CD4-positive, alpha-beta T cell (primary cell): Measurements from ENCODE around the gene AKNA. TPM values are rescaled to one million over a fixed set of nuclear protein-coding genes. Genes with fewer than 3 reads are reported as not detected.

ENCODE experiments used
- ATAC-seq: fragments of 200-7000 bp; cut with Tn5 transposase; one replicate; pipeline ENCODE4 v1.10.0; 2022; ENCODE audit warnings: mild to moderate bottlenecking; ENCODE audit not compliant: poor library complexity
- CTCF ChIA-PET: fragments of 350-600 bp; sonication (Branson Sonifier 250); formaldehyde crosslinking; loops from one replicate; lab custom pipeline; 2021; ENCODE audit warnings: antibody characterized with exemption, inconsistent platforms; lab: Charles Lee
- POLR2A ChIA-PET: fragments of 350-600 bp; sonication (Branson Sonifier 250); formaldehyde crosslinking; loops from one replicate; lab custom pipeline; 2021; ENCODE audit warnings: antibody characterized with exemption, inconsistent platforms; lab: Charles Lee
- DNase-seq, 14 experiments: peaks; one replicate each; pipeline ENCODE4 v3.0.0-alpha.2; 2013 to 2020; ENCODE audit warnings: mixed read lengths in 2 of 14
- H3K27ac ChIP-seq, 2 donors: one replicate each; pipeline versions ENCODE4 v1.5.1 to v1.7.0; 2013; ENCODE audit warnings: low read length in 2 of 2, low read depth in 1 of 2, mild to moderate bottlenecking in 1 of 2
- H3K27me3 ChIP-seq, 2 experiments: 1 replicate in 1 of 2; 2 replicates in 1 of 2; pipeline versions ENCODE4 v1.6.1 to v1.7.0; 2013; ENCODE audit warnings: low read length in 2 of 2, control low read depth in 1 of 2, mild to moderate bottlenecking in 1 of 2, moderate library complexity in 1 of 2; ENCODE audit not compliant: insufficient read depth in 2 of 2, control insufficient read depth in 1 of 2
- H3K36me3 ChIP-seq: one replicate; pipeline ENCODE4 v1.6.1; 2013; ENCODE audit warnings: low read length, control low read depth; ENCODE audit not compliant: insufficient read depth
- H3K4me1 ChIP-seq: one replicate; pipeline ENCODE4 v1.6.1; 2013; ENCODE audit warnings: low read length, control low read depth; ENCODE audit not compliant: insufficient read depth
- H3K4me3 ChIP-seq: one replicate; pipeline ENCODE4 v1.5.1; 2013; ENCODE audit warnings: mild to moderate bottlenecking, low read length, moderate library complexity
- H3K9me3 ChIP-seq, 2 experiments: 1 replicate in 1 of 2; 2 replicates in 1 of 2; pipeline versions ENCODE4 v1.6.1 to v1.7.0; 2013; ENCODE audit warnings: low read length in 2 of 2, mild to moderate bottlenecking in 2 of 2, control low read depth in 1 of 2, moderate library complexity in 1 of 2; ENCODE audit not compliant: control insufficient read depth in 1 of 2, insufficient read depth in 1 of 2
- H3K27ac Mint-ChIP-seq: one replicate; pipeline ENCODE4 v1.8.0; 2020; ENCODE audit warnings: mixed read lengths
- H3K27me3 Mint-ChIP-seq: one replicate; pipeline ENCODE4 v1.8.0; 2021; ENCODE audit warnings: mixed read lengths
- H3K36me3 Mint-ChIP-seq: one replicate; pipeline ENCODE4 v1.8.0; 2021; ENCODE audit warnings: low read depth, mixed read lengths
- H3K4me1 Mint-ChIP-seq: one replicate; pipeline ENCODE4 v1.8.0; 2021; ENCODE audit warnings: low read depth, mixed read lengths
- H3K4me3 Mint-ChIP-seq: one replicate; pipeline ENCODE4 v1.8.0; 2020; ENCODE audit warnings: mild to moderate bottlenecking, mixed read lengths
- H3K9me3 Mint-ChIP-seq: one replicate; pipeline ENCODE4 v1.8.0; 2020; ENCODE audit warnings: mixed read lengths
- CTCF ChIP-seq: fragments of 200-600 bp; IDR thresholded peaks from one replicate; pipeline ENCODE4 v1.8.0; 2022; ENCODE audit warnings: antibody characterized with exemption, mild to moderate bottlenecking
- intact Hi-C, 2 experiments: fragments of 100-400 bp; cut with DNase I in 1 of 2; cut with micrococcal nuclease in 1 of 2; formaldehyde crosslinking; loops; one replicate each; pipeline versions ENCODE4 v1.15.1 to v1.9.0; 2023 to 2025; cut with DNase I, micrococcal nuclease
- total RNA-seq, 174 experiments: library from RNA in 2 of 174; stranded (reverse) in 2 of 174; gene quantifications; one replicate each; pipeline ENCODE4 v1.2.3 and lab custom pipeline; 2021 to 2026

The AKNA gene
- total RNA-seq, 2 experiments from 2014 or later = 247 to 258 TPM

GRCh38 chr9:114291064-114291474, 96.7 kb downstream of the AKNA start:
- H3K36me3 Mint-ChIP-seq = no peaks in the 10 kb centered on the region
- H3K27me3 ChIP-seq = no peaks in the 10 kb centered on the region
- intact Hi-C loops = loop anchor here (1.0 to 2.0 kb wide), 3 partner anchors 136 to 209 kb away; partner anchors contain the start of gene COL27A1 (in 2 of the 2)
- H3K4me1 ChIP-seq = peaks cover 3% of the 10 kb centered on the region
- H3K27me3 Mint-ChIP-seq = peaks cover 6% of the 10 kb centered on the region
- no peak overlapping the region for H3K27ac Mint-ChIP-seq
- H3K9me3 ChIP-seq = peaks cover 8 to 16% of the 10 kb centered on the region in 2 experiments
- H3K9me3 Mint-ChIP-seq = peaks cover 6% of the 10 kb centered on the region
- peak; percentile 94 for TF ChIP-seq CTCF
- POLR2A ChIA-PET = no interaction called here
- CTCF ChIA-PET = interaction anchor here (0.7 to 1.1 kb wide), 6 partner anchors 11 to 670 kb away, joined by 3 to 6 read pairs (median 3); partner anchors contain the start of gene COL27A1
- DNase-seq (peak; percentile 50 to 81 (median 64)), ATAC-seq (no peak)
- H3K27ac ChIP-seq = no peak overlapping the region
- no peak overlapping the region for H3K4me3 Mint-ChIP-seq
- H3K36me3 ChIP-seq = no peaks in the 10 kb centered on the region
- H3K4me1 Mint-ChIP-seq = no peaks in the 10 kb centered on the region
- H3K4me3 ChIP-seq = no peak overlapping the region

GRCh38 chr9:114290561-114290986, 97.2 kb downstream of the AKNA start:
- Mint-ChIP-seq H3K36me3 (no peaks in the 10 kb centered on the region), H3K27ac (no peak overlapping the region), H3K9me3 (peaks cover 4% of the 10 kb centered on the region), H3K27me3 (peaks cover 6% of the 10 kb centered on the region), H3K4me3 (no peak overlapping the region), H3K4me1 (no peaks in the 10 kb centered on the region)
- Histone ChIP-seq H3K9me3 (peaks cover 5 to 11% of the 10 kb centered on the region in 2 experiments), H3K36me3 (no peaks in the 10 kb centered on the region), H3K27me3 (no peaks in the 10 kb centered on the region), H3K27ac (no peak overlapping the region), H3K4me3 (no peak overlapping the region), H3K4me1 (peaks cover 3% of the 10 kb centered on the region)
- ChIA-PET CTCF (interaction anchor here (0.7 to 1.1 kb wide), 6 partner anchors 10 to 670 kb away, joined by 3 to 6 read pairs (median 3); partner anchors contain the start of gene COL27A1), POLR2A (no interaction called here)
- DNase-seq (peak in 1 of 14 experiments; percentile 8), ATAC-seq (no peak)
- no peak for TF ChIP-seq CTCF
- intact Hi-C loops = loop anchor here in 1 of 2 experiments (1.0 to 2.0 kb wide), 2 partner anchors 182 to 208 kb away; no protein-coding TSS in a partner anchor

GRCh38 chr9:114289571-114290481, 98.0 kb downstream of the AKNA start:
- peaks cover 4% of the 10 kb centered on the region in 2 experiments for H3K9me3 ChIP-seq
- DNase-seq (peak in 3 of 14 experiments; percentile 0 to 16 (median 8)), ATAC-seq (no peak)
- no peaks in the 10 kb centered on the region for H3K36me3 ChIP-seq
- H3K27ac ChIP-seq = no peak overlapping the region
- Mint-ChIP-seq H3K9me3 (no peaks in the 10 kb centered on the region), H3K4me3 (no peak overlapping the region), H3K27me3 (peaks cover 6% of the 10 kb centered on the region), H3K36me3 (no peaks in the 10 kb centered on the region), H3K27ac (no peak overlapping the region), H3K4me1 (no peaks in the 10 kb centered on the region)
- intact Hi-C loops = loop anchor here in 1 of 2 experiments (1.0 to 2.0 kb wide), 2 partner anchors 181 to 208 kb away; no protein-coding TSS in a partner anchor
- CTCF ChIA-PET = no interaction called here
- no peak overlapping the region for H3K4me3 ChIP-seq
- peaks cover 3% of the 10 kb centered on the region for H3K4me1 ChIP-seq
- TF ChIP-seq CTCF = no peak
- POLR2A ChIA-PET = no interaction called here
- H3K27me3 ChIP-seq = no peaks in the 10 kb centered on the region
